Common myeloid progenitor, CD34-positive (primary cell): Measurements from ENCODE around the gene RRM1.
A peak's percentile ranks its signal among the peaks of the same experiment; 100 is the strongest.
"Not testable (repeated sequence)": the region's sequence is repeated elsewhere in the genome, so short reads cannot be mapped to it uniquely, and the experiment has no call there.

Experiments used
- CTCF ChIA-PET: fragments of 350-600 bp; sonication (Branson Sonifier 250); formaldehyde crosslinking; loops from one replicate; lab custom pipeline; 2021; ENCODE audit warnings: antibody characterized with exemption; lab: Charles Lee
- POLR2A ChIA-PET: fragments of 350-600 bp; sonication (Branson Sonifier 250); formaldehyde crosslinking; loops from one replicate; lab custom pipeline; 2021; ENCODE audit warnings: antibody characterized with exemption; lab: Charles Lee
- DNase-seq, 3 donors: peaks; one replicate each; pipeline versions ENCODE4 v3.0.0 to v3.0.0-alpha.2; 2013
- H3K27ac ChIP-seq, 2 experiments: 1 replicate in 1 of 2; 2 replicates in 1 of 2; pipeline ENCODE4 v1.7.0; 2013; ENCODE audit warnings: inconsistent platforms in 2 of 2, low read length in 2 of 2, mild to moderate bottlenecking in 2 of 2, low read depth in 1 of 2, moderate library complexity in 1 of 2; ENCODE audit not compliant: severe bottlenecking in 2 of 2, insufficient read depth in 1 of 2, poor library complexity in 1 of 2
- H3K27me3 ChIP-seq, 5 experiments: replicated peaks in 2 of 5; 1 replicate in 3 of 5; 2 replicates in 2 of 5; pipeline versions ENCODE4 v1.6.1 to v1.7.0; 2013; ENCODE audit warnings: low read length in 4 of 5, mild to moderate bottlenecking in 2 of 5, moderate library complexity in 2 of 5, inconsistent platforms in 1 of 5; ENCODE audit not compliant: insufficient read depth in 5 of 5, control insufficient read depth in 4 of 5
- H3K36me3 ChIP-seq, 4 experiments: 1 replicate in 2 of 4; 2 replicates in 2 of 4; pipeline versions ENCODE4 v1.6.1 to v1.7.0; 2013; ENCODE audit warnings: low read length in 3 of 4, control low read depth in 1 of 4, mild to moderate bottlenecking in 1 of 4; ENCODE audit not compliant: control insufficient read depth in 4 of 4, insufficient read depth in 4 of 4
- H3K4me1 ChIP-seq, 4 experiments: 1 replicate in 3 of 4; 2 replicates in 1 of 4; pipeline versions ENCODE4 v1.6.1 to v1.7.1; 2013; ENCODE audit warnings: low read length in 3 of 4, mild to moderate bottlenecking in 3 of 4, control low read depth in 1 of 4, inconsistent platforms in 1 of 4, moderate library complexity in 1 of 4; ENCODE audit not compliant: control insufficient read depth in 4 of 4, insufficient read depth in 4 of 4; ENCODE audit errors: control extremely low read depth in 1 of 4
- H3K4me3 ChIP-seq, 7 experiments: 1 replicate in 4 of 7; 2 replicates in 3 of 7; pipeline versions ENCODE4 v1.5.1 to v1.7.0; 2013; ENCODE audit warnings: mild to moderate bottlenecking in 7 of 7, low read length in 6 of 7, moderate library complexity in 6 of 7, inconsistent platforms in 2 of 7, low read depth in 2 of 7, control low read depth in 1 of 7; ENCODE audit not compliant: insufficient read depth in 4 of 7, control insufficient read depth in 1 of 7; ENCODE audit errors: extremely low read depth in 1 of 7
- H3K9me3 ChIP-seq, 5 experiments: 1 replicate in 4 of 5; 2 replicates in 1 of 5; pipeline versions ENCODE4 v1.6.1 to v1.7.1; 2013; ENCODE audit warnings: low read length in 4 of 5, mild to moderate bottlenecking in 2 of 5, inconsistent platforms in 1 of 5, low read depth in 1 of 5, moderate library complexity in 1 of 5; ENCODE audit not compliant: control insufficient read depth in 4 of 5, insufficient read depth in 2 of 5; ENCODE audit errors: control extremely low read depth in 1 of 5
- WGBS: methylation state at CpG from one replicate; pipeline ENCODE4 v1.1.5; 2013; ENCODE audit not compliant: insufficient coverage; 5-methylcytosine and 5-hydroxymethylcytosine counted together

Gene RRM1

DNA sequence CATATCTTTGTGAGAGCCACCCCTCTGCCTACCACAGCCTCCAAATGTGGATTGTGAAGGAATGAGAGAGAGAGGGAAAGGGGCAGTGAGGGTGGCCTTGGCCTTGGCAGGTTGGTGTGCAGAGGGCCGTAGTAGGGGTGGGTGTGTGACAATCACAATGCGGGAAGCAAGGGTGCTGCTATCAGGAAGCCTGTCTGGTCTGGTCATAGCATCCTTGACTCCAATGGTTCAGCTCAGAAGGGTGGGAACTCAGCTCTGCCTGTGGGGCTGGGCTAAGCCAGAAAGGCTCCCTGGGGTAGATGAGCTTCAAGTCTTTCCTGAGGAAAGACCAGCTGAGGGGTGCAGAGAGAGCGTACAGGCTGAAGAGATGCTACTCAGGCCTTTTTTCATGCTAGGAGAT is 72.7 kb downstream of the RRM1 start:
- Histone ChIP-seq H3K36me3 (no peaks in the 10 kb centered on the region), H3K9me3 (no peaks in the 10 kb centered on the region), H3K27ac (no peak overlapping the region), H3K4me3 (no peak overlapping the region), H3K4me1 (no peaks in the 10 kb centered on the region), H3K27me3 (no peaks in the 10 kb centered on the region)
- ChIA-PET CTCF (no interaction called here), POLR2A (no interaction called here)
- 100% methylated on average over 3 of the region's 3 CpGs for WGBS
- DNase-seq, result no peak

DNA sequence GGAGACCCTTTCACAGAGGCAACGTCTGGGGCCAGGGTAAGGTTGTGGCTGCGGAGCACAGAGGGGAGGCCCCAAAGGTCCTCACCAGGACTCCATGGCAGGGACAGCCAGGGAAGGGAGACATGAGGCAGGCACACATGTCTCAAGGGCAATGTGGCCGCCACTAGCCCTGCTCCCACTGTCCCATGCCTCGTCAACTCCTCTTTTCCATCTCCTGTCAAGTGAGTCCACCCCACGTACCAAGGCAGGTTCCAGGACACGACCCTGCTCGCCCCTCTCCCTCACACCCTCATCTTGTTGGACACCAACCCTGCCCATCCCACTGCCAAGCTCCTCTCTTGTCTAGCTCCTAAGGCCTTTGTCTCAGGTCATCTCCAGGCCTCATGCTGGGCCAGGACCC is 73.2 kb downstream of the RRM1 start:
- H3K27ac ChIP-seq, result no peak overlapping the region
- H3K9me3 ChIP-seq, result no peaks in the 10 kb centered on the region
- 83% methylated on average over 7 of the region's 7 CpGs for WGBS
- ChIA-PET CTCF (interaction anchor here (1.1 kb wide), 1 partner anchor 15 kb away, joined by 3 read pairs; no protein-coding TSS in a partner anchor), POLR2A (no interaction called here)
- H3K4me3 ChIP-seq, result no peak overlapping the region
- DNase-seq, result no peak
- no peaks in the 10 kb centered on the region for H3K27me3 ChIP-seq
- H3K36me3 ChIP-seq, result no peaks in the 10 kb centered on the region
- no peaks in the 10 kb centered on the region for H3K4me1 ChIP-seq

DNA sequence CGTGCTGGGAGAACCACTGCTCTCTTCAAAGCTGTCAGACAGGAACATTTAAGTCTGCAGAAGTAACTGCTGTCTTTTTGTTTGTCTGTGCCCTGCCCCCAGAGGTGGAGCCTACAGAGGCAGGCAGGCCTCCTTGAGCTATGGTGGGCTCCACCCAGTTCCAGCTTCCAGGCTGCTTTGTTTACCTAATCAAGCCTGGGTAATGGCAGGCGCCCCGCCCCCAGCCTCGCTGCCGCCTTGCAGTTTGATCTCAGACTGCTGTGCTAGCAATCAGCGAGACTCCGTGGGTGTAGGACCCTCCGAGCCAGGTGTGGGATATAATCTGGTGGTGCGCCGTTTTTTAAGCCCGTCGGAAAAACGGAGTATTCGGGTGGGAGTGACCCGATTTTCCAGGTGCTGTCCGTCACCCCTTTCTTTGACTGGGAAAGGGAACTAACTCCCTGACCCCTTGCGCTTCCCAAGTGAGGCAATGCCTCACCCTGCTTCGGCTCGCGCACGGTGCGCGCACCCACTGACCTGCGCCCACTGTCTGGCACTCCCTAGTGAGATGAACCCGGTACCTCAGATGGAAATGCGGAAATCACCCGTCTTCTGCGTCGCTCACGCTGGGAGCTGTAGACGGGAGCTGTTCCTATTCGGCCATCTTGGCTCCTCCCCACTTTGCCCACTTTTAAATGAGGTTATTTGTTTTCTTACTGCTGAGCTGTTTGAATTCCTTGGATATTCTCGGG is 81.2 kb downstream of the RRM1 start:
- POLR2A ChIA-PET, result not testable (repeated sequence)
- CTCF ChIA-PET, result interaction anchor here (1.5 kb wide), 1 partner anchor 9 kb away, joined by 3 read pairs; no protein-coding TSS in a partner anchor
- peak in 1 of 3 donors; percentile 16 for DNase-seq

DNA sequence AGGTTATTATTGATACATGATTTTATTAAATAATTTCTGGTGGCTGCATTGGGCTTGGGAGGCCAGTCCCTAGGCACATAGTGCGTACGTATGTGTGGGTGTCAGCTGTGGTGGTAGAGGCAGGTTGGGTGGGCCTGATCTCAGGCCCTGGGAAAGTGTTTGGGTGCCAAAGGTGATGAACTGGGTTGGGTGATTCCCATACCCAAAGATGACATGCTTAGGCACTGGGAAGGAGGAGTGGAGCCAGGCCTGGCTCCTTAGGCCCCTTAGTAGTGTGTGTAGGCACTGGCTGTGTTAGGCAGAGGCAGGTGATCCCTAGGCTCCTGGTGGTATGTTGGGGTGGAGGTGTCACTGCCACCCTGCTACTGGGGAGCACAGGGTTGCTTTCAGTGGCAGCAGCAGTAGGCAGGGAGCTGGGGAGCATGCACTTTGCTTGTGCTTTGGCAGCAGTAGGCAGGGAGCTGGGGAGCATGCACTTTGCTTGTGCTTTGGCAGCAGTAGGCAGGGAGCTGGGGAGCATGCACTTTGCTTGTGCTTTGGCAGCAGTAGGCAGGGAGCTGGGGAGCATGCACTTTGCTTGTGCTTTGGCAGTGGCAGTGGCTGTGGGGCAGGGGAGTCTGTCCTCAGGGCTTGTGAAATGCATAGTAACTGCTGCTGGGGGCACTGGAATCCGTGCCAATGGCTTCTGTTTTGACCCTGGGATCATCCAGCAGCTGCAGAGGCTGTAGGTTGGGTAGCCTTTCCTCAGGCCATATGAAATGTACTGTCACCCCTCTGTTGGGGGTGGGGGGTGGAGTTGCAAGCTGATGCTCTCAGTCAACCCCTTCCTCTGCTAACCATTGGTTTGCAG is 84.4 kb downstream of the RRM1 start:
- Histone ChIP-seq H3K36me3 (no peaks in the 10 kb centered on the region), H3K9me3 (no peaks in the 10 kb centered on the region), H3K4me1 (no peaks in the 10 kb centered on the region), H3K27me3 (no peaks in the 10 kb centered on the region), H3K4me3 (no peak overlapping the region), H3K27ac (no peak overlapping the region)
- CTCF ChIA-PET, result interaction anchor here (1.1 to 11.3 kb wide), 3 partner anchors 8 to 360 kb away, joined by 4 to 177 read pairs (median 6); partner anchors contain the start of gene OR52M1
- 100% methylated on average over 2 of the region's 3 CpGs for WGBS
- no peak for DNase-seq
- POLR2A ChIA-PET, result no interaction called here

More for the DNA sequence above, 81.2 kb downstream of the RRM1 start:
- 94% methylated on average over 10 of the region's 33 CpGs for WGBS
- not testable (repeated sequence) for H3K4me1 ChIP-seq, H3K27ac ChIP-seq, H3K9me3 ChIP-seq, H3K4me3 ChIP-seq, H3K27me3 ChIP-seq, H3K36me3 ChIP-seq

DNA sequence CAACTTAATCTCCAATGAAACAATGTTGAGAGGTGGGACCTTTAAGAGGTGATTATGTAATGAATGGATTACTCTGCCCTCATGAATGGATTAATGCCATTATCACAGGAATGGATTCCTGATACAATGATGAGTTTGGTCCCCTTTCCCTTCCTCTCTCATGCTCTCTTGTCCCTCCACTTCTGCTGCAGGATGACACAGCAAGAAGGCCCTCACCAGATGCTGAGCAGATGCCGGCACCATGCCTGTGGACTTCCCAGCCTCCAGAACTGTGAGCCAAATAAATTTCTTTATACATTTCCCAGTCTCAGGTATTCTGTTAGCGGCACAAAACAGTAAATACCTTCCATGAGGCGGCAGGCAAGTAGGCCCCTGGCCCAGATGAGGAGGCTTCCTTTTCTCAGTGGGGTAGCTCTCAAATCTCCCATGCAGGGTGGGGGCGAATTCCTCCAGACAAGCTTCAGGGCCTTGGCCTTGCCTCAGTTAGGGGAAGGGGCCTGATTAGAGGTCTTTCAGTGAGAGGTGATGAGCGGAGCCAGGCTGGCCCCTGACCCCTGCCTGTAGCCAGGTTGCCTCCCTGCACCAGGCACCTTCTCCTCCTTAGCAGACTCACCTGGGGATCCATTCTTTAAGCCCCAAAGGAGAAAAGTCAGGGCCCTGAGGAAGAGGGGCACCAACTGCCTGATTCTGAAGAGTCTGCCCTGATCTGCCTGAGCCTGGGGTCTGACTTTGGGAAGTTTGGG is 86.0 kb downstream of the RRM1 start:
- Histone ChIP-seq H3K4me1 (peaks cover 0 to 8% (median 4%) of the 10 kb centered on the region in 4 experiments), H3K36me3 (no peaks in the 10 kb centered on the region), H3K27me3 (no peaks in the 10 kb centered on the region), H3K9me3 (no peaks in the 10 kb centered on the region), H3K4me3 (no peak overlapping the region), H3K27ac (no peak overlapping the region)
- POLR2A ChIA-PET, result no interaction called here
- DNase-seq, result no peak
- WGBS, result 100% methylated on average over 5 of the region's 5 CpGs
- CTCF ChIA-PET, result interaction anchor here (1.4 to 11.3 kb wide), 2 partner anchors 312 to 359 kb away, joined by 6 to 177 read pairs; partner anchors contain the start of gene OR52M1

DNA sequence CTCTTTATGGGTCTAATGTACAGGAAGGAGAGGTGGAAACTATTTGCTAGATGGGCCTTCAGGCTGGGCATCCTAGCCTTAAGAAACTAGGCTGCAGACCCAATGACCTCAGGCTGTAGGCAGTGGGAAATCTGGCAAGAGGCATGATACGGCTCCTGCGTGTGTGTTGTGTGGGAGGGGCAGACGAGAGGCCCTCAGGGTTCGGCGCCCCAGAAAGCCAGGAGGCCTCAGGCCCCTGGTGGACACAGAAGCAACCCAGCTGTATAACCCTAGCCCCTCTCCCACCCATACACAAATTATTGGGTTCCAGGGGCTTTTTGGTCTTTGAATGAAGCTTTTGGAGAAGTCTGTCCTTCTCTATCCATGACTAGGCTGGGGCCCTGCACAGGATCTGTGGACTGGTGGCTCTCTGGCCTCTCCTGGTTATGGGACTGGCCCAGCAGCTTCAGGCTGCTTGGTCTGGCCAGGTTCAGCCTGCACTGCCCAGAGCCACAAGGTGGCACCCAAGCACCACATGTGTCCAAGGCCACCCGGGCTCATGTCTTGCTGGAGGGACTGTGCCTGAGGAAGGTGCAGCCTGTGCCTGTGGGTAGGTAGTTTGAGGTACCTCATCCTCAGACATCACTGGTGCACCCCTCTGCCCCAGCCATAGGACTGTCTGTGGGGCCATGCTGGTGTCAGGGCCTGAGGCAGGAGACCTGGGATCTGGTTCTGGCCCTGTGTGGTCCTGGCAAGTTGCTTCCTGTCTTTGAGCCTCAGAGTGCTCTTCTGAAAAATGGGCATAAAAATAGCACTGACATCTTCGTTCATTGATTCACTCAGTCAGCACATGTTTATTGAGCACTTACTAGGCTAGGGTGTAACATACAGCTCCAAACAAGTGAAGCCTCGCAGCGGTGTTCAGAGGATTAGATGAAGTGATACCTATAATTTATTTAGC is 87.5 kb downstream of the RRM1 start:
- H3K4me3 ChIP-seq, result no peak overlapping the region
- no CpG with 5 or more reads among the region's 9 CpGs for WGBS
- no peak overlapping the region for H3K27ac ChIP-seq
- DNase-seq, result peak; percentile 63 to 75 (median 74)
- H3K36me3 ChIP-seq, result no peaks in the 10 kb centered on the region
- POLR2A ChIA-PET, result no interaction called here
- no peaks in the 10 kb centered on the region for H3K9me3 ChIP-seq
- no peaks in the 10 kb centered on the region for H3K27me3 ChIP-seq
- CTCF ChIA-PET, result interaction anchor here (0.8 to 11.3 kb wide), 9 partner anchors 20 to 410 kb away, joined by 3 to 177 read pairs (median 3); partner anchors contain the start of gene OR52M1
- H3K4me1 ChIP-seq, result peaks cover 0 to 19% (median 11%) of the 10 kb centered on the region in 4 experiments
